ENCODE data around the gene IQCF5.
"Not testable (repeated sequence)": the region's sequence is repeated elsewhere in the genome, so short reads cannot be mapped to it uniquely, and the experiment has no call there.

IQCF5 gene

DNA sequence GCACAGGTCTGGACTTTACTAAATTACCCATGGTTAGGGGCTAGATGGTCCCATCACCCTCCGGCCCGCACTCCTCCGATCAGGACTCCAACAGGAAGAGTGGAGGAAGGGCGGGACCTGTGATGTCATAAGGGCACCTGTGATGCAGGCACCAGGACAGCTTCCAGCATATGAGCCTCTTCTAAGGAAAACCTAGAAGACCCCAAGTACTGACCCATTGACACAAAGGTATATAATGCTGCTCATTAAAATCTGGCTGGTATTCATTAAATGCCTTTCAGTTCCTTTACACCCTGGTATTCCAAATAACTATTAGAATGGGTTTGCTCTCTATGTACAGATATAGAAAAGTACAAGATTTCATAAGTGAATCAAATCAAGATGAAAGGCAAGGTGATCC, at the start of gene IQCF5:
Gene IQCF5, minus strand, starts transcription at position 101 of the 400 bp plus-strand sequence. Its CDS starts 70 bp downstream, at position 31.
- Histone ChIP-seq H3K9ac (ENCODE audit: low read length) (no peak within 1 kb of the TSS), H3K4me3 (ENCODE audit: low read length) (no peak within 1 kb of the TSS), H3K9me3 (ENCODE audit: control insufficient read depth, low read length) (no peaks in the 10 kb centered on the region), H3K36me3 (ENCODE audit: control insufficient read depth, insufficient read depth, low read length) (no peaks in the 10 kb centered on the region), H3K27me3 (ENCODE audit: control insufficient read depth, insufficient read depth, low read length) (no peaks in the 10 kb centered on the region), H3K4me1 (ENCODE audit: control insufficient read depth, insufficient read depth, low read length) (no peaks in the 10 kb centered on the region)

DNA sequence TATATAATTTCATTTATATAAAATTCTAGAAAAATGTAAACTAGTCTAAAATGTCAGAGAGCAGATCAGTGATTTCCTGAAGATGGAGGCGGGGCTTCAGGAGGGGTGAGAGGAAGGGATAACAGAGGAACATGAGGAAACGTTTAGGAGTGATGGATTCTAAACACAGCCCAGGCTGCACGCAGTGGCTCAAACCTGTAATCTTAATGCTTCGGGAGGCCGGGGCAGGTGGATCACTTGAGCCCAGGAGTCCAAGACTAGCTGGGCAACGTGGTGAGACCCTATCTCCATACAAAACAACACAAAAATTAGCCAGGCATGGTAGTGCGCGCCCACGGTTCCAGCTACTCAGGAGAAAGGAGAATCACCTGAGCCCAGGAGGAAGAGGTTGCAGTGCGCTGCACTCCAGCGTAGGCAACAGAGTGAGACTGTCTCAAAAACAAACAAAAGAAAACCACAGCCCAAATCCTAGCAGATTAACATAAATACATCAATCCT, 45.7 kb upstream of the IQCF5 start:
- H3K4me1 ChIP-seq (ENCODE audit: control insufficient read depth, insufficient read depth, low read length): no peaks in the 10 kb centered on the region
- H3K4me3 ChIP-seq (ENCODE audit: low read length): no peak overlapping the region
- no peak overlapping the region for H3K9ac ChIP-seq (ENCODE audit: low read length)
- H3K36me3 ChIP-seq (ENCODE audit: control insufficient read depth, insufficient read depth, low read length): no peaks in the 10 kb centered on the region
- H3K9me3 ChIP-seq (ENCODE audit: control insufficient read depth, low read length): no peaks in the 10 kb centered on the region
- H3K27me3 ChIP-seq (ENCODE audit: control insufficient read depth, insufficient read depth, low read length): no peaks in the 10 kb centered on the region

DNA sequence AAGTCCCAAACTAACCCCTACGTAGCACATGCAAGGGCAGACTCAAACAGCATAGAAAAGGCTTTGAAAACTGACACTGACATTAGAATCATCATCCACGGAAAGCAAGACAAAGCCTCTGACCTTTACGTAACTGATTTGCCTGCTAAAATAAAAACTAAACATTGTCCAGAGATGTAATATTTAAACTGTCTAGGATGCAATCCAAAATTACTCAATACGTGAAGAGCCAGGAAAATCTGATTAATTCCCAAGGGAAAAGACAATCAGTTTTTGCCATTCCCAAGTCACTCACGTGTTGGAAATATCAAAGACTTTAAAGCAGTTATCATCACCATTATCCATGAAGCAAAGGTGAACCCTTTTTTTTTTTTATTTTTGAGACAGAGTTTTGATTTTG, 41.0 kb upstream of the IQCF5 start:
- Histone ChIP-seq H3K36me3 (ENCODE audit: control insufficient read depth, insufficient read depth, low read length) (no peaks in the 10 kb centered on the region), H3K27me3 (ENCODE audit: control insufficient read depth, insufficient read depth, low read length) (no peaks in the 10 kb centered on the region), H3K4me3 (ENCODE audit: low read length) (no peak overlapping the region), H3K9me3 (ENCODE audit: control insufficient read depth, low read length) (no peaks in the 10 kb centered on the region), H3K9ac (ENCODE audit: low read length) (no peak overlapping the region), H3K4me1 (ENCODE audit: control insufficient read depth, insufficient read depth, low read length) (no peaks in the 10 kb centered on the region)

DNA sequence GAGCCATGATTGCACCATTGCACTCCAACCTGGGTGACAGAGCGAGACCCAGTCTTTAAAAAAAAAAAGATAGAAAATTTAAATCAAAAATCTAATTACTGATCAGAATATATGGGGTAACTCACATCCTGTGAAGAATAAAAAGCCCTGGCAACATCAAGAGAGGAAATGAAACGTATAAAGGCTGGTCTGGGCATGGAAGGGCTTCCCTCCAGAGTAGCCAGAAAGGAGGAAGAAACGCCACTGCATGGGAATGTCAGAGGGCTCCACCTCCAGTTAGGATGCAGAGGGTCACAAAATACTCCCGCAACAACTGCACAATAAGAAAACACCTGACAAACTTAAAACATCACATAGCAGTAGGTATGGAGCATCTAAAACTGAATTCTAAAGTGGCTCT, 32.6 kb upstream of the IQCF5 start:
- no peaks in the 10 kb centered on the region for H3K4me1 ChIP-seq (ENCODE audit: control insufficient read depth, insufficient read depth, low read length)
- no peaks in the 10 kb centered on the region for H3K27me3 ChIP-seq (ENCODE audit: control insufficient read depth, insufficient read depth, low read length)
- H3K36me3 ChIP-seq (ENCODE audit: control insufficient read depth, insufficient read depth, low read length): no peaks in the 10 kb centered on the region
- H3K4me3 ChIP-seq (ENCODE audit: low read length): no peak overlapping the region
- no peak overlapping the region for H3K9ac ChIP-seq (ENCODE audit: low read length)
- no peaks in the 10 kb centered on the region for H3K9me3 ChIP-seq (ENCODE audit: control insufficient read depth, low read length)

DNA sequence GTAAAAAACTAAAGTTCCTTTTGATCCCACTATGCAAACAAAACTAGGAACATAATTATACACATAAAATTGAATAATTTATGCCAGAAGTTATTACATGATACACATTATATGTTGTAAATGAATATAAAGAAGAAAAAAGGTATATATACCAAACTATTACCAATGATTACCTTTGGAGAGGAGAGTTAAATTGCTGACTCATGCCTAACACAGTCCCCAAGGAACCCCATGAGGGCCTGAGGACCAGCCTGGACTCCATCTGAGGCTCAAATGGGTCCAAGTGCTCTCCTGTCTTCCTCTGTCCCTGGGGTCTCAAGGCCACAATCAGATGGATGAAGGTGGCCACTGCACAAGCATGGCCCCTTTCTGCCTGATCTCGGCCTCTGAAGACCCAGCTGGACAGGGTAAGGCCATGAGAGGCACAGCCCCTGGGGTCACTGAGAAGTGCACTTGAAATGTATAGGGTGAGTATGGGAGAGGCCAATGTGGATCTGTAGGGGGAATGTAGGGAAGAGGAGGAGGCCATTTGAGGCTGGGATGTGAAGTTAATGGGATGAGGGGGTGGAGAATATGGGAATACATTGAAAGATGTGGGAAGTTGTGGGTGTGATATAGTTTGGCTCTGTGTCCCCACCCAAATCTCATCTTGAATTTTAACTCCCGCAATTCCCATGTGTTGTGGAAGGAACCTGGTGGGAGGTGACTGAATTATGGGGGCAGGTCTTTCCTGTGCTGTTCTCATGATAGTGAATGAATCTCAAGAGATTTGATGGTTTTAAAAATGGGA, 28.8 kb upstream of the IQCF5 start:
- H3K4me1 ChIP-seq (ENCODE audit: control insufficient read depth, insufficient read depth, low read length): peaks cover 5% of the 10 kb centered on the region

DNA sequence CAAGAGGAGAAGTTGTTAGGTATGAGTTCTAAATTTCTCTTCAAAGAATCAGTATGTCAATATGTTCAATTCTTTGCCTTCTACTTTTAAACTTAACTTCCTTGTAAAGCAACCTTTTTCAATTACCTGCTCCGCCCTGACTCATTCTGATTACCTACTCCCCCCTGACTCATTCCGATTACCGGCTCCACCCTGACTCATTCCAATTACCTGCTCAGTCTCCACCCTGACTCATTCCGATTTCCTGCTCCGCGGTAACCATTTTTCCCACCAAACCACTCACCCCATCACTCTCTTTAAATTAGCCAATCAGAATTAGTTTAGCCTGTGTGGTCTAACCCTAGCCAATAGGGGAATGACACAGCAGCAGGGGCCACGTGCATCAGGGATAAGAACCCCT, 27.0 kb upstream of the IQCF5 start:
- H3K27me3 ChIP-seq (ENCODE audit: control insufficient read depth, insufficient read depth, low read length); H3K36me3 ChIP-seq (ENCODE audit: control insufficient read depth, insufficient read depth, low read length); H3K4me1 ChIP-seq (ENCODE audit: control insufficient read depth, insufficient read depth, low read length); H3K9me3 ChIP-seq (ENCODE audit: control insufficient read depth, low read length); H3K4me3 ChIP-seq (ENCODE audit: low read length); H3K9ac ChIP-seq (ENCODE audit: low read length): not testable (repeated sequence)

More for the DNA sequence above, 28.8 kb upstream of the IQCF5 start:
- Histone ChIP-seq H3K36me3 (ENCODE audit: control insufficient read depth, insufficient read depth, low read length) (no peaks in the 10 kb centered on the region), H3K4me3 (ENCODE audit: low read length) (no peak overlapping the region), H3K9ac (ENCODE audit: low read length) (no peak overlapping the region), H3K9me3 (ENCODE audit: control insufficient read depth, low read length) (no peaks in the 10 kb centered on the region), H3K27me3 (ENCODE audit: control insufficient read depth, insufficient read depth, low read length) (no peaks in the 10 kb centered on the region)

DNA sequence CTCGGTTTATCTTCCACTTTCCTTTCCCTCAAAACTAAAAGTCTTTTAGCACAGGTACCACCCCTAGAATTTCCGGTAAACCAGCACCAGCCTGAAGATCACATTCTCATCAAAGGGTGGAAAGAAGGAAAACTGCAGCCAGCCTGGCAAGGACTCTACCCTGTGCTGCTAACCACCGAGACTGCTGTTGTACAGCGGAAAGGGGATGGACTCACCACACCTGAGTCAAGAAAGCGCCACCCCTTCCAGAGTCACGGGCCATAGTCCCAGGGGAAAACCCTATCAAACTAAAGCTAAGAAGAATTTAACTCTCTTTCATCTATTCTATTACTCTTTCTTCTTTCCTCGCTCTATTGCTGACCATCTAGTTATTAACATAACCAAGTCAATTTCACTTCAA, 24.6 kb upstream of the IQCF5 start:
- H3K36me3 ChIP-seq (ENCODE audit: control insufficient read depth, insufficient read depth, low read length); H3K27me3 ChIP-seq (ENCODE audit: control insufficient read depth, insufficient read depth, low read length); H3K4me3 ChIP-seq (ENCODE audit: low read length); H3K9ac ChIP-seq (ENCODE audit: low read length); H3K9me3 ChIP-seq (ENCODE audit: control insufficient read depth, low read length); H3K4me1 ChIP-seq (ENCODE audit: control insufficient read depth, insufficient read depth, low read length): not testable (repeated sequence)

DNA sequence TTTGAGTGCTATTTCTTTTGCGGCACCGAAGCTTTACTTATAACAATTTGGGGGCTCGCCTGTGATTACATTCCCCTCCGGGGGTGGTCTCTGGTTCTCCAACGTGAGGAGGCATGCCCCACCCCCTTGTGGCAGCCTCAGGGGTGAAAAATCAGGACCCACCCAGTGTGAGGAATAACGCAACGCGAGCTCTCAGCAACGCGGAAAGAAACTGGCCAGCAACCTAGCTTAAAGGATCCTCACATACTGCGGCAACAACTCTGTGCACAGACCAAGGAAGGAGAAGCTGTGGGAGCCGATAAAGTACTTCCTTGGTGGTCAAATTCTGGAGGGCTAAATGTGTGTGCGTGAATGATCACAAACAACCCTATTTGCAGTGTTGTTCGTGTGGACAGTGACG, 22.0 kb upstream of the IQCF5 start:
- H3K27me3 ChIP-seq (ENCODE audit: control insufficient read depth, insufficient read depth, low read length): peaks cover 3% of the 10 kb centered on the region
- no peak overlapping the region for H3K9ac ChIP-seq (ENCODE audit: low read length)
- peaks cover 5% of the 10 kb centered on the region for H3K4me1 ChIP-seq (ENCODE audit: control insufficient read depth, insufficient read depth, low read length)
- no peak overlapping the region for H3K4me3 ChIP-seq (ENCODE audit: low read length)
- H3K36me3 ChIP-seq (ENCODE audit: control insufficient read depth, insufficient read depth, low read length): no peaks in the 10 kb centered on the region
- no peaks in the 10 kb centered on the region for H3K9me3 ChIP-seq (ENCODE audit: control insufficient read depth, low read length)

DNA sequence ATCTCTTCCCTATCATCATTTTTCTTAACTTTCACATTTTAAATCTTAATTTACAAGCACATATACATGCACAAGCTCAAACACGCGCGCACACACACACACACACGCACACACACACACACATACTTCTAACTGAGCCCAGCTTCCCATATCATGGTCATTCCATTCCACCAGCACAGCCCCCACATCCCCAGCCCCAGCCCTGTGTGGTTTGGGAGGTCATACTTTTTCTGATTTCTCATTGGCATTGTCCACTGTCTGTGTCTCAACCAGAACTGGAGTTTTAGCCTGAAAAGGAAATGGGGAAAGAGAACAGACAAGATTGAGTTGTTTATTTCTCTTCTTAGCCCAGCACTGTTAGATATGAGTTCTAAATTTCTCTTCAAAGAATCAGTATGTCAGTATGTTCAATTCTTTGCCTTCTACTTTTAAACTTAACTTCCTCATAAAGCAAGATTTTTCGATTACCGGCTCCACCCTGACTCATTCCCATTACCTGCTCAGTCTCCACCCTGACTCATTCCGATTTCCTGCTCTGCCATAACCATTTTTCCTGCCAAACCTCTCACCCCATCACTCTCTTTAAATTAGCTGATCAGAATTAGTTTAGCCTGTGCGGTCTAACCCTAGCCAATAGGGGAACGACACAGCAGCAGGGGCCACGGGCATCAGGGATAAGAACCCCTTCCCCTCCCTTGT, 21.4 kb upstream of the IQCF5 start:
- no peaks in the 10 kb centered on the region for H3K9me3 ChIP-seq (ENCODE audit: control insufficient read depth, low read length)
- no peak overlapping the region for H3K9ac ChIP-seq (ENCODE audit: low read length)

DNA sequence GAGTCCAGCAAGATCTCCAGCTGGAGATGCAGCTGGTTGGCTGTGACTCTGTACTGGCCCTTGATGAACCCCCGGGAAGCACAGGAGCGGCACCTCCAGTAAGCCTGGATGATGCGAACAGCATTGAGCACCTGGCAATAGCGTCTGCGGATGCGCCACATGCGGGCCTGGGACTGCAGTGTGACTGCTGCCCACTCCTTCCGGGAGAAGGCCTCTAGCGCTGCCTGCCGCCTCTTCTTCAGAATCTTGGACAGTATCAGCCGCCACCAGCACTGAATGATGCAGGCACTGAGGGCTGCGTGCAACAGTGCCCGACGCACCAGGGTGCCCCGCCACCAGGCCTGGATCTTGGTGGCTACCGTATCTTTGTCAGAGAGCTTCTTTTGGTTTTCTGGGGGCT, 19.5 kb upstream of the IQCF5 start:
- Histone ChIP-seq H3K27me3 (ENCODE audit: control insufficient read depth, insufficient read depth, low read length) (peaks cover 3% of the 10 kb centered on the region), H3K4me3 (ENCODE audit: low read length) (no peak overlapping the region), H3K9ac (ENCODE audit: low read length) (no peak overlapping the region), H3K4me1 (ENCODE audit: control insufficient read depth, insufficient read depth, low read length) (no peaks in the 10 kb centered on the region), H3K9me3 (ENCODE audit: control insufficient read depth, low read length) (no peaks in the 10 kb centered on the region), H3K36me3 (ENCODE audit: control insufficient read depth, insufficient read depth, low read length) (no peaks in the 10 kb centered on the region)

More for the DNA sequence above, 21.4 kb upstream of the IQCF5 start:
- Histone ChIP-seq H3K4me3 (ENCODE audit: low read length) (no peak overlapping the region), H3K27me3 (ENCODE audit: control insufficient read depth, insufficient read depth, low read length) (peaks cover 3% of the 10 kb centered on the region), H3K4me1 (ENCODE audit: control insufficient read depth, insufficient read depth, low read length) (peaks cover under 1% of the 10 kb centered on the region), H3K36me3 (ENCODE audit: control insufficient read depth, insufficient read depth, low read length) (no peaks in the 10 kb centered on the region)

DNA sequence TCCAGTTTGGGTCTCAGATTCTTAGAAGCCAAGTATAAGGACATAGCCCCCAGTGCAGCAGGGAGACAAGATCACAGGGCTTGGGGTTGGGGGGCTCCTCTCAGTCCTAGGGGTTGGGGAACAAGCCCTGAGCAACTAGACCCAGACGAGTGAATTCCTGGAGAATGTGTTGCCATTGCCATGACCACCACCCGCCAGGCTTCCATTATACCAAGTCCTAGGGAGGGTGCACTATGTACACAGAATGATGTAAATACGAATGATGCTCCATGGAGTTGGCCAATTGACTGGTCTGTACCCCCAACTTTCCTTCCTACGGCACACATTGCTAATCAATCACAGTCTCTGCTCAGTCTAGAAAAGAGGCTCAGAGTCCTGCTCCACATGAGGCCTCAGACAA, 19.0 kb upstream of the IQCF5 start:
- no peaks in the 10 kb centered on the region for H3K36me3 ChIP-seq (ENCODE audit: control insufficient read depth, insufficient read depth, low read length)
- no peak overlapping the region for H3K4me3 ChIP-seq (ENCODE audit: low read length)
- no peaks in the 10 kb centered on the region for H3K9me3 ChIP-seq (ENCODE audit: control insufficient read depth, low read length)
- peaks cover 3% of the 10 kb centered on the region for H3K27me3 ChIP-seq (ENCODE audit: control insufficient read depth, insufficient read depth, low read length)
- H3K9ac ChIP-seq (ENCODE audit: low read length): no peak overlapping the region
- H3K4me1 ChIP-seq (ENCODE audit: control insufficient read depth, insufficient read depth, low read length): no peaks in the 10 kb centered on the region

DNA sequence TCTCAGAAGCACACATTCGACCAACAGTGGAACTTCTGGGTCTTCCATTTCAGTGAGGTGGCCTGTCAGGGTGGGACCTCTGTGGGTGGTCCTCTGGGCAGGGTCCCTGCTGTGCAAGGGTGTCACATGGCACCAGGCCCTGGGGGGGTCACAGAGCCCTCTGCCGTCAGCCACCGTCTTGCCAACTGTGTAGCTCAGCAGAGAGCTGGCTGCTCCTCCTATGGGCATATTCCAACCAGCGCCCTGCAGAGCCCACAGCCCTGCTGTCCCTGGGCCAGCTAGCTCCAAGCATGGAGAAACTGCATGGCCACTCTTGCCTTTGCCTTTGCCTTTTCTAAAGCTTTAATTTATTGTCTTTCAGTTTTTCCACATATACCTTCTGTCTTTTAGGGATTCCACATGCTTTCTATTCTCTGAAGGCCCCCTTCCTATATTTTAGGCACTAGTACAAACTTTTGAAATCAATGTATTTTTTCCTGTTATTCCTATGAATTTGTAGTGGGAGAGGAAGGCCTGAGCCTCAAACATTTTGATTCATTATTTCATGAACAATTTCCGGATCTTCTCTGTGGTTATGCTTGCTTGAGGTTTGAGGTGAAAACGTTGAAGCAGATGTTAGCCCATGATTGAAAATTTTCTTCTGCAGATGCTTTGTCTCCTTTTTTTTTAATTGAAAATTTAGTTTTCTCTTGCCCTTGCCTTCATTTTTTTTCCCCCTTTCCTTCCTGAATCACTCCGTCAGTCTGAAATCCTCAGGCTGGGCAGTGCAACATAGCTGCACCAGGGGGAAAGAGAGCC, 16.0 kb upstream of the IQCF5 start:
- no peaks in the 10 kb centered on the region for H3K36me3 ChIP-seq (ENCODE audit: control insufficient read depth, insufficient read depth, low read length)
- no peak overlapping the region for H3K4me3 ChIP-seq (ENCODE audit: low read length)
- peaks cover 3% of the 10 kb centered on the region for H3K27me3 ChIP-seq (ENCODE audit: control insufficient read depth, insufficient read depth, low read length)
- no peak overlapping the region for H3K9ac ChIP-seq (ENCODE audit: low read length)
- no peaks in the 10 kb centered on the region for H3K9me3 ChIP-seq (ENCODE audit: control insufficient read depth, low read length)
- H3K4me1 ChIP-seq (ENCODE audit: control insufficient read depth, insufficient read depth, low read length): no peaks in the 10 kb centered on the region
